HG03175 (cell line): ENCODE results near the gene ANKRD33.

Experiments used
- ATAC-seq: cut with Tn5 transposase; IDR thresholded peaks from one replicate; pipeline ENCODE4 v1.9.1; 2021; ENCODE audit warnings: mild to moderate bottlenecking, moderate library complexity; ENCODE audit not compliant: unreplicated experiment

The ANKRD33 gene

GRCh38 chr12:51887476-51888315 is at the start of gene ANKRD33:
Gene ANKRD33, plus strand, starts transcription at chr12:51888103. Its CDS starts 84 bp downstream, at chr12:51888187.
- ATAC-seq: no peak

- no peak for ATAC-seq
Observed at GRCh38 chr12:51838762-51839161, 49.1 kb upstream of the ANKRD33 start.

GRCh38 chr12:51839310-51839947 is 48.5 kb upstream of the ANKRD33 start:
- ATAC-seq: no peak

- ATAC-seq: no peak
Observed at GRCh38 chr12:51840966-51841365, 46.9 kb upstream of the ANKRD33 start.

- no peak for ATAC-seq
Observed at GRCh38 chr12:51841727-51842126, 46.2 kb upstream of the ANKRD33 start.

GRCh38 chr12:51844854-51845253 is 43.0 kb upstream of the ANKRD33 start:
- no peak for ATAC-seq

- ATAC-seq: no peak
Observed at GRCh38 chr12:51845482-51845881, 42.4 kb upstream of the ANKRD33 start.

- ATAC-seq: no peak
Observed at GRCh38 chr12:51846271-51846691, 41.6 kb upstream of the ANKRD33 start.

GRCh38 chr12:51846911-51847642 is 40.8 kb upstream of the ANKRD33 start:
- ATAC-seq: no peak

- ATAC-seq: no peak
Observed at GRCh38 chr12:51847643-51848325, 40.1 kb upstream of the ANKRD33 start.

GRCh38 chr12:51848326-51848727 is 39.6 kb upstream of the ANKRD33 start, which contains the start of gene FIGNL2:
Gene FIGNL2, minus strand, starts transcription at chr12:51848718. Its CDS starts 26,305 bp downstream, at chr12:51822413.
- no peak for ATAC-seq

GRCh38 chr12:51848841-51849735 is 38.8 kb upstream of the ANKRD33 start:
- no peak for ATAC-seq

- no peak for ATAC-seq
Observed at GRCh38 chr12:51850081-51850964, 37.6 kb upstream of the ANKRD33 start.

GRCh38 chr12:51850965-51851299 is 37.0 kb upstream of the ANKRD33 start:
- ATAC-seq: no peak

GRCh38 chr12:51851413-51852124 is 36.3 kb upstream of the ANKRD33 start:
- ATAC-seq: no peak

- no peak for ATAC-seq
Observed at GRCh38 chr12:51852404-51853137, 35.3 kb upstream of the ANKRD33 start.

- ATAC-seq: no peak
Observed at GRCh38 chr12:51855586-51856428, 32.1 kb upstream of the ANKRD33 start.
